Activated CD4-positive, alpha-beta T cell treated with anti-CD3 and anti-CD28 coated beads, Interleukin-2, amount 50 U/mL, for 4 hours (primary cell): ENCODE measurements around the gene MPND.
"Not testable (repeated sequence)": the region's sequence is repeated elsewhere in the genome, so short reads cannot be mapped to it uniquely, and the experiment has no call there.

Experiments used
- DNase-seq, 2 experiments: peaks; one replicate each; pipeline ENCODE4 v3.0.0-alpha.2; 2020

Gene MPND

DNA sequence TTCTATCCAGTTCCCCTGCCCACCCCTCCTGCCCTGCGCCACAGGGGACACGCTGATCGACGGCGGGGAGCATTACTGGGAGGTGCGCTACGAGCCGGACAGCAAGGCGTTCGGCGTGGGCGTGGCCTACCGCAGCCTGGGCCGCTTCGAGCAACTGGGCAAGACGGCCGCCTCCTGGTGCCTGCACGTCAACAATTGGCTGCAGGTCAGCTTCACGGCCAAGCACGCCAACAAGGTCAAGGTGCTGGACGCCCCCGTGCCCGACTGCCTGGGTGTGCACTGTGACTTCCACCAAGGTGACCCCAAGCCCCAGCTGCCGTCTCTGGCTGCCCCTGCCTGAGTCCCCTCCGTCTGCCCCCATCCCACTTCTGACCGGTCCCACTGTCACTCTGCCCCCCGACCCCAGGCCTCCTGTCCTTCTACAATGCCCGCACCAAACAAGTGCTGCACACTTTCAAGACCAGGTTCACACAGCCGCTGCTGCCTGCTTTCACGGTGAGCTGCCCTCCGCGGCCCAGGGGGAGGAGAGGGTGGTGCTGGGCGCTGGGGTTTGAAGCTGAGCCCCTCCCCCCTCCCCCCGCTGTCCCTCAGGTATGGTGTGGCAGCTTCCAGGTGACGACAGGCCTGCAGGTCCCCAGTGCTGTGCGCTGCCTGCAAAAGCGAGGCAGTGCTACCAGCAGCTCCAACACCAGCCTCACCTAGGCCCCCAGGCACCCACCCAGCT, 20.3 kb upstream of the MPND start:
- DNase-seq = no peak

GRCh38 chr19:4323692-4324091, 19.7 kb upstream of the MPND start:
- no peak for DNase-seq

- no peak for DNase-seq
Measured at GRCh38 chr19:4324228-4324627, 19.1 kb upstream of the MPND start.

DNA sequence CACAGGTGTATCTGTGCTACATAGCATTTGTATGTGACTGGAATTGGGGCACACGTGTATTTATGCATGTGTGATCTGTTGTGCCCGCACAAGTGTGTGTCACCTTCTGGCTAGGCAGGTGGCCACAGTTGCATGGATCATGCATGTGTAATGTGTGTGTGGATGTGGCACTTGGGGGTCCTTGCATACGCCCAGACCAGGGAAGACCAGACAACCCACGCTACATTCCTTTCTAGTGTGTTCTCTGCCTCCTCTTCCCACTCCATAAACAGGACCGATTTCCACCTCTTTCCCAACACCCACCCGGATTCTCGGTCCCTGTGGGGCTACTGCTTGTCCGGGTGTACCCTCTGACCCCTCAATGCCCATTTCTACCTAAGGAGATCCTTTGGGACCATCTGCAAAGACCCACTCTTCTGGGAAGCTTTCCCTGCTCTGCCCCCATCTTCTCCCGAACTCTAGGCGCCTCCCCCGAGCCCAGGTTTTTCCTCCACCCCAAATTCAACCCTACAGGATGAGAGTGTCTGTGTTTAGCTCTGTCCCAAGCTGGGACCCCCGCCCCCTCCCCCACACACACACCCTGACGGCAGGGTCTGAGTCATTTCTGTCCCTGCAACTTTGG, 17.0 kb upstream of the MPND start:
- DNase-seq = no peak

GRCh38 chr19:4326837-4327251, 16.5 kb upstream of the MPND start:
- no peak for DNase-seq

GRCh38 chr19:4327252-4327876, 16.0 kb upstream of the MPND start:
- DNase-seq = peak; percentile 61 to 64

DNA sequence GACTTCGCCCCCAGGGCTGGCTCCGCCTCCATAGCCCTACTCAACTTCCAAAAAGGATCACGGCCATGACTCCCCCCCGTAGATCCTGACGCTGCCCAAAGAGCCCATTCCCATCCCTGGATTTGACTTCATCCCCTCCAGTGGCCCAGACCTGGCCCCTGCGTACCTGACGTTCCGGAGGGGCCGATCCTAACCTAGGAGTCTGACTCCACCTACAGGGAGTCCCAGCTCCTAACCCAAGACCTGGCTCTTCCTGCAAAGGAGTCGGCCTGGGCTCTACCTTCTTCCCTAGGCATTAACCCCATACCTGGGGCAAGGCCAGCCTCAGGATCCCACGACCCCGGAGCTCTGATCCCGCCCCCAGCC, 15.5 kb upstream of the MPND start:
- DNase-seq = no peak

GRCh38 chr19:4328243-4328990, 14.9 kb upstream of the MPND start:
- peak; percentile 91 to 94 for DNase-seq

DNA sequence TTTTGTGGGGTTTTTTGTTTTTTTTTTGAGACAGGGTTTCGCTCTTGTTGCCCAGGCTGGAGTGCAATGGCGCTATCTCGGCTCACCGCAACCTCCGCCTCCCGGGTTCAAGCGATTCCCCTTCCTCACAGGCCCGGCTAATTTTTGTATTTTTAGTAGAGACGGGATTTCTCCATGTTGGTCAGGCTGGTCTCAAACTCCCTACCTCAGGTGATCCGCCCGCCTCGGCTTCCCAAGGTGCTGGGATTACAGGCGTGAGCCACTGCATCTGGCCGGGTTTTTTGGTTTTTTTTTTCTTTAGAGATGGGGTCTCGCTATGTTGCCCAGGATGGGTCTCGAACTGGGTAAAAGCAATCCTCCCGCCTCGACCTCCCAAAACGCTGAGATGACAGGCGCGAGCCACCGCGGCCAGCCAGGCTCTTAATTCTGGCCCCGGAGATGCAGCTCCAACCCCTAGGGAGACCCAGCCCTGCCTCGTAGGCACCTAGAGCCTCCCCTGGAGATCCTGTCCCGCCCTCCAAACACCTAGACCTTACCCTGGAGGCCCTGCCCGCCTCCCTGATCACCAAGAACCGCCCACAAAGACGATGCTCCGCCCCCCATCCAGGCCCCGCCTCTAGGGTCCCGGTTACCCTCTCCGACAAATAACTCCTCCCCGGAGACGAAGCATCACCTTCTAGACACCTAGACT, 14.2 kb upstream of the MPND start:
- peak in 1 of 2 experiments; percentile 14 for DNase-seq

GRCh38 chr19:4329858-4330257, 13.5 kb upstream of the MPND start:
- no peak for DNase-seq

DNA sequence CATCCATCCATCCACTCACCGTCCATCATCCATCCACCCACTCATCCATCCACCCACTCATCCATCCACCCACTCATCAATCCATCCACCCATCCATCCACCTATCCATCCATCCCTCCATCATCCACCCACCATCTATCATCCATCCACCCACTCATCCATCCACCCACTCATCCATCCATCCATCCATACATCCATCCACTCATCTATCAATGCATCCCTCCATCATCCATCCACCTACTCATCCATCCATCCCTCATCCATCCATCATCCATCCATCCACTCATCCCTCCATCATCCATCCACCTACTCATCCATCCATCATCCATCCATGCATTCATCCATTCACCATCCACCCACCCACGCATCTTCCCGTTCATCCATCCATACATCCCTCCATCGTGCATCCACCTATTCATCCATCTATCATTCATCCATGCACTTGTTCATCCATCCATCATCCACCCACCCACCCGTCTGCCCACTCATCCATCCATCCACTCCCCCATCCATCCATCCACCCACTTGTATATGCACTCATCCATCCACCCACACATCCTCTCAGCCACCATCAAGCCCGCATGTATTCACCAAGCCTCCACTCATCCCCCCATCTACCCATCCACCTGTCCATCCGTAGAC, 8.3 kb upstream of the MPND start:
- DNase-seq = no peak

- no peak for DNase-seq
Measured at GRCh38 chr19:4337906-4338440, 5.4 kb upstream of the MPND start.

GRCh38 chr19:4338441-4339355, 4.7 kb upstream of the MPND start, which contains the start of gene STAP2:
Gene STAP2 (minus strand): TSS chr19:4338827. CDS start chr19:4338753, 74 bp downstream.
- peak in 1 of 2 experiments; percentile 20 for DNase-seq

DNA sequence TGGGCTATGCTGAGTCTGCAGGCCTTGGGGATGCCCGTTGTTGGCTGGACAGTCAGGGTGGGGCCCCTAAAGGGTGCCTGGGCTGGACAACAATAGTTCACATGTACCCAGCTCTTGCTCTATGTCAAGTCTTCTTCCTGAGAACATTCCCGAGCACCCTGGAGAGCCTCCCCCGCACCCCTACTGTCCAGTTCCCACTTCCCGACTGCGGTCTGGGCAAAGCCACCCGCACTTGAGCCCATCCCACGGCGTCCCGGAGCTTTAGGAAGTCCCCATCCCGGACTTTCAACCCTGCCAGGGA, 1.1 kb upstream of the MPND start:
- DNase-seq = no peak

DNA sequence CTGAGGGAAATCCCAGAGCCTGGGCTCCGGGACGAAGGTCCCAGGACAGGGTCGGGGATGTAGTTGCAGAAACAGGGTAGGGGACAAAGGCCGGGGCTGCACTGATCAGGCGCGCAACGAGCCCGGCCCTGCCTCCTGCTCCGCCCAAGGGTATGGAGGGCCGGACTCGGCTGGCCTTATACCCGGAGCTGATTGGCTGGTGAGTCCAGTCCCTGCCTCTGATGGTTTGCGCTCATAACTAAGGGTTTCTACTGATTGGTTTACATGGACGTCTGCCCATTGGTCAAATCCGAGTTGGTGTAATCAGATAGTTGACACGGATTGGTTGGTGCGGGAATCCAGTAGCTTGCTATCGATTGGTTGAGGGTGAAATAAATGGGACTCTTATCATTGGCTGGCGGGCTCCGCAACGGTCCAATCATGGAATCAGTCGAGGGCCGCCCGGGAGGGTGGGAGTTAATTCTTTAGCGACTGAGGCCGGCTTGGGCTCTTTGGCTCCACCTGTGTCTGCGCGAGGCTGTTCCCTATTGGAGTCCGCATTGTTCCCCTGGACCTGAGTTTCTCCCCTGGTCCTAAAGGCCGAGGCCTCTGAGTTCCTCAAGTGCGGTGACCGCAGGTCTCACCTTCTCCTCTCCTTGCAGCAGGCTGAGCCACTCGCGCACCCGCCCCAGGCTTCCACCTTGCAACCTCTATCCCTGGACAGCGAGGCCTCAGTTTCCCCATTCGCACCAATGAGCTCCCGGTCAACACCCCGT, 570 bp upstream of the MPND start:
- peak; percentile 88 to 89 for DNase-seq

DNA sequence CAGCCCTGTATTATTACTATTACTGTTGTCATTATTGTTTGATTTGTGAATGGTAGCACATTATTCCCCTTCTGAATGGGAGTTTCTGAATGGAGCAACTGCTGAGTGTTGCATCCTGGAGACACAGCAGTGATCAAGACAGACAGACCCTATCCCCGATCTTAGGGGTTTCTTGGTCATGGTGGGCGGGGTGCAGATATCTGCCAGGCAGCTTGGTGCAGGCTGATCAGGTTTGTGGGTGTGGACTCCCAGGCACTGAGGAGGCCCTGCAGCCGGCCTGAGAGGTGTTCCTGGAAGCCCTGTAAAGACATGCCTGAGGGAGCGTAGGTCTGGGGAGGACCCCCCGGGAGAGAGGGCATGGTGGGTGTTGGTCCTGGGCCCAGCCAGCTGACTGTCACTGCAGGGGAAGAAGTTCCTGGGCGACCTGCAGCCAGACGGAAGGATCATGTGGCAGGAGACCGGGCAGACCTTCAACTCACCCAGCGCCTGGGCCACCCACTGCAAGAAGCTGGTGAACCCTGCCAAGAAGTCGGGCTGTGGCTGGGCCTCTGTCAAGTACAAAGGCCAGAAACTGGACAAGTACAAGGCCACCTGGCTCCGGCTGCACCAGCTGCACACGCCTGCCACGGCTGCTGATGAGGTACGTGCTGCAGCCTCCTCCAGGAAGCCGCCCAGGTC, 2.1 kb downstream of the MPND start:
- DNase-seq = no peak

DNA sequence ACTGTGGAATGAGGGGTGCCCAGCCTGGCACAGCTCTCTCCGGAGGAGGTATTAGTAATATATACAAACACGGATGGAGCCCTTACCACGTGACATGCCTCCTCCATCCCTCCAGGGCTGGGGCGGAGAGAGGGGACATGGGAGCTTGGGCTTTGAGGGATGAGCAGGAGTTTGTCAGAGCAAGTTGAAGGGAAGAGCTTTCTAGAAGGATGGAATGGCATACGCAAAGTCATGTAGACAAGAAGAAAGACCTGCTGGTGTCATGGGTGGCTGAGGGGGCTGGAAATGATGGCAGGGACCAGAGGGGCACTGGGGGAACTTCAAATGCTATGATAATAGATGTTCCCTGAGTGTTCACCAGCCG, 2.6 kb downstream of the MPND start:
- DNase-seq = no peak

GRCh38 chr19:4347521-4347920, 4.2 kb downstream of the MPND start:
- DNase-seq = no peak

GRCh38 chr19:4349225-4349624, 5.9 kb downstream of the MPND start:
- DNase-seq = not testable (repeated sequence)

DNA sequence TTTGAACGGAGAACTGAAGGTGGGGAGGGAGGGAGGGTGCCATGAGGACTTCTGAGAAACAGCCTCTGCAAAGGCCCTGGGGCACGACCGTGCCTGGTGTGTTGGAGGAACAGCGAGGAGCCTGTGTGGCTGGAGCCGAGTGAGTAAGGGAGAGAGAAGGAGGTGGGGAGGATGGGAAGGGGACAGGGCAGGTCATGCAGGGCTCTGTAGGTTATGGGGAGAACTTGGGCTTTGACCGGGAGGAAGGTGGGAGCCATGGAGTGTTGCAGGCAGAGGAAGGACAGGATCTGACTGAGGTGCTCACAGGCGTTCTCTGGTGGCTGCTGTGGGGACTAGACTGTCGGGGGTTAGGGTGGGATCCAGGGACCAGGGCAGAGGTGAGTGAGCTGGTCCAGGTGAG, 6.7 kb downstream of the MPND start:
- no peak for DNase-seq
